ENCODE data around the gene RALGAPA2.

RALGAPA2 gene

DNA sequence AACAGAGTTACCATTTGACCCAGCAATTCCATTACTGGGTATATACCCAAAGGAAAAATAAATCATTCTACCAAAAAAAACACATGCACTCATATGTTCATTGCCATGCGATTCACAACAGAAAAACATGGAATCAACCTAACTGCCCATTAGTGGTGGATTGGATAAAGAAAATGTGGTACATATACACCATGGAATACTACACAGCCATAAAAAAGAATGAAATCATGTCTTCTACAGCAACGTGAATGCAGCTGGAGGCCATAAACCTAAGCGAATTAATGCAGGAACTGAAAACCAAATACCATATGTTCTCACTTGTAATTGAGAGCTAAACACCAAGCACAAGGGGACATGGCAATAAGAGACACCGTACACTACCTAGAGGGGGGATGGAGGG, 12.5 kb downstream of the RALGAPA2 start:
- Histone ChIP-seq H3K4me2 (ENCODE audit: low read length) (no peak overlapping the region), H3K4me3 (ENCODE audit: low read depth, low read length, poor library complexity, severe bottlenecking) (no peak overlapping the region), H3K9me2 (ENCODE audit: low read depth, low read length) (no peaks in the 10 kb centered on the region), H3K9me3 (ENCODE audit: low read length) (no peaks in the 10 kb centered on the region), H3K36me3 (ENCODE audit: insufficient read depth, low read length) (no peaks in the 10 kb centered on the region), H3K27ac (ENCODE audit: low read depth, low read length, poor library complexity, severe bottlenecking) (no peak overlapping the region), H3K9ac (ENCODE audit: low read length) (no peak overlapping the region), H3K27me3 (ENCODE audit: insufficient read depth, low read length) (no peaks in the 10 kb centered on the region), H2AFZ (ENCODE audit: low read length) (no peak overlapping the region), H3K79me2 (ENCODE audit: insufficient read depth, low read length) (no peaks in the 10 kb centered on the region), H3K4me1 (ENCODE audit: insufficient read depth, low read length, severe bottlenecking) (no peaks in the 10 kb centered on the region), H4K20me1 (ENCODE audit: insufficient read depth, low read length) (no peaks in the 10 kb centered on the region), H3F3A (ENCODE audit: insufficient read depth, low read length) (no peaks in the 10 kb centered on the region)
- no peak for TF ChIP-seq EZH2 (IDR thresholded peaks at IDR 0.05; ENCODE audit: borderline replicate concordance, low read length)
- TF ChIP-seq, protein P1, sequence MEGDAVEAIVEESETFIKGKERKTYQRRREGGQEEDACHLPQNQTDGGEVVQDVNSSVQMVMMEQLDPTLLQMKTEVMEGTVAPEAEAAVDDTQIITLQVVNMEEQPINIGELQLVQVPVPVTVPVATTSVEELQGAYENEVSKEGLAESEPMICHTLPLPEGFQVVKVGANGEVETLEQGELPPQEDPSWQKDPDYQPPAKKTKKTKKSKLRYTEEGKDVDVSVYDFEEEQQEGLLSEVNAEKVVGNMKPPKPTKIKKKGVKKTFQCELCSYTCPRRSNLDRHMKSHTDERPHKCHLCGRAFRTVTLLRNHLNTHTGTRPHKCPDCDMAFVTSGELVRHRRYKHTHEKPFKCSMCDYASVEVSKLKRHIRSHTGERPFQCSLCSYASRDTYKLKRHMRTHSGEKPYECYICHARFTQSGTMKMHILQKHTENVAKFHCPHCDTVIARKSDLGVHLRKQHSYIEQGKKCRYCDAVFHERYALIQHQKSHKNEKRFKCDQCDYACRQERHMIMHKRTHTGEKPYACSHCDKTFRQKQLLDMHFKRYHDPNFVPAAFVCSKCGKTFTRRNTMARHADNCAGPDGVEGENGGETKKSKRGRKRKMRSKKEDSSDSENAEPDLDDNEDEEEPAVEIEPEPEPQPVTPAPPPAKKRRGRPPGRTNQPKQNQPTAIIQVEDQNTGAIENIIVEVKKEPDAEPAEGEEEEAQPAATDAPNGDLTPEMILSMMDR (IDR thresholded peaks at IDR 0.05; ENCODE audit: low read length), result no peak

GRCh38 chr20:20699144-20699543, 13.3 kb downstream of the RALGAPA2 start:
- no peak for TF ChIP-seq EZH2 (IDR thresholded peaks at IDR 0.05; ENCODE audit: borderline replicate concordance, low read length)
- TF ChIP-seq, protein P1 (IDR thresholded peaks at IDR 0.05; ENCODE audit: low read length), result no peak
- H3K9me2 ChIP-seq (ENCODE audit: low read depth, low read length), result no peaks in the 10 kb centered on the region
- no peak overlapping the region for H3K4me2 ChIP-seq (ENCODE audit: low read length)
- no peaks in the 10 kb centered on the region for H3K4me1 ChIP-seq (ENCODE audit: insufficient read depth, low read length, severe bottlenecking)
- no peaks in the 10 kb centered on the region for H4K20me1 ChIP-seq (ENCODE audit: insufficient read depth, low read length)
- H3K9me3 ChIP-seq (ENCODE audit: low read length), result no peaks in the 10 kb centered on the region
- no peak overlapping the region for H3K27ac ChIP-seq (ENCODE audit: low read depth, low read length, poor library complexity, severe bottlenecking)
- no peaks in the 10 kb centered on the region for H3K36me3 ChIP-seq (ENCODE audit: insufficient read depth, low read length)
- H3K4me3 ChIP-seq (ENCODE audit: low read depth, low read length, poor library complexity, severe bottlenecking), result no peak overlapping the region
- no peaks in the 10 kb centered on the region for H3F3A ChIP-seq (ENCODE audit: insufficient read depth, low read length)
- H3K27me3 ChIP-seq (ENCODE audit: insufficient read depth, low read length), result no peaks in the 10 kb centered on the region
- H3K79me2 ChIP-seq (ENCODE audit: insufficient read depth, low read length), result no peaks in the 10 kb centered on the region
- H2AFZ ChIP-seq (ENCODE audit: low read length), result no peak overlapping the region
- no peak overlapping the region for H3K9ac ChIP-seq (ENCODE audit: low read length)

DNA sequence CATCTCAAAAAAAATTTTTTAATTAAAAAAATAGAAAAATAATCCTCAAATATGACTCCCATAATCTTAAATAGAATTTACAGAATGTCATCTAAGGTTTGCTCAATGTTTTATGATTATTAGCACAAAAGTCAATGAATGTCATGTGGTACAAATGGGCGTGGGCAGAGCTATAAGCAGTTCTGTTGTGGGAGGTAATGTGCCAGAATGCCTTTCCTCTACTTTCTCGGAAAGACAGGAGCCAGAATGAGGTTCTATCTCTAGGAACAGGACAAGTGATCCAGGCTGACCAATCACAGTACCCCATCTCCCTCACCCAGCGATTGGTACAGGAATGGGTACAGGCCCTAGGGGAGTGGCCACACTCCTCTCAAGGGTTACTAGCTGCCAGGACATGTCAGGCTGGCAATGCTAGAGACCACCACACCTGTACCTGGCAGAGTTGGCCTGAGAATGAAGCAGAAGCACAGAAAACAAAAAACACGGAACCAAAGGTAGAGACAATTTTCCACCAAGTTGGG, 15.1 kb downstream of the RALGAPA2 start:
- H3K36me3 ChIP-seq (ENCODE audit: insufficient read depth, low read length), result no peaks in the 10 kb centered on the region
- no peaks in the 10 kb centered on the region for H3K9me2 ChIP-seq (ENCODE audit: low read depth, low read length)
- H2AFZ ChIP-seq (ENCODE audit: low read length), result no peak overlapping the region
- TF ChIP-seq EZH2 (IDR thresholded peaks at IDR 0.05; ENCODE audit: borderline replicate concordance, low read length), result no peak
- TF ChIP-seq, protein P1 (IDR thresholded peaks at IDR 0.05; ENCODE audit: low read length), result no peak
- H4K20me1 ChIP-seq (ENCODE audit: insufficient read depth, low read length), result no peaks in the 10 kb centered on the region
- H3K27ac ChIP-seq (ENCODE audit: low read depth, low read length, poor library complexity, severe bottlenecking), result no peak overlapping the region
- no peak overlapping the region for H3K4me2 ChIP-seq (ENCODE audit: low read length)
- no peaks in the 10 kb centered on the region for H3K9me3 ChIP-seq (ENCODE audit: low read length)
- H3K9ac ChIP-seq (ENCODE audit: low read length), result no peak overlapping the region
- no peaks in the 10 kb centered on the region for H3K27me3 ChIP-seq (ENCODE audit: insufficient read depth, low read length)
- H3K4me1 ChIP-seq (ENCODE audit: insufficient read depth, low read length, severe bottlenecking), result no peaks in the 10 kb centered on the region
- no peak overlapping the region for H3K4me3 ChIP-seq (ENCODE audit: low read depth, low read length, poor library complexity, severe bottlenecking)
- no peaks in the 10 kb centered on the region for H3F3A ChIP-seq (ENCODE audit: insufficient read depth, low read length)
- H3K79me2 ChIP-seq (ENCODE audit: insufficient read depth, low read length), result no peaks in the 10 kb centered on the region

Measured in OCI-LY1 (cell line).